Gastrocnemius medialis (tissue), 4 donors: ENCODE data around the gene TPRKB. TPM values are rescaled to one million over a fixed set of nuclear protein-coding genes. Genes with fewer than 3 reads are reported as not detected.
"Not testable (repeated sequence)": the region's sequence is repeated elsewhere in the genome, so short reads cannot be mapped to it uniquely, and the experiment has no call there.

Experiments
- ATAC-seq, 2 donors: fragments of 150-250 bp; one replicate each; pipeline ENCODE4 v1.9.1; 2016
- DNase-seq, 2 donors: peaks; one replicate each; pipeline ENCODE4 v3.0.0-alpha.2; 2019
- H3K27ac ChIP-seq, 4 donors: fragments of 200-600 bp; sonication (generic); 1 replicate in 1 of 4; 2 replicates in 3 of 4; pipeline ENCODE4 v1.5.1; 2016 to 2018; ENCODE audit warnings: mild to moderate bottlenecking in 2 of 4, moderate library complexity in 1 of 4
- H3K27me3 ChIP-seq, 3 donors: fragments of 200-600 bp; sonication (generic) in 2 of 3; 1 replicate in 1 of 3; 2 replicates in 2 of 3; pipeline versions ENCODE4 v1.5.1 to v1.6.0; 2016 to 2019; ENCODE audit warnings: mild to moderate bottlenecking in 1 of 3, moderate library complexity in 1 of 3
- H3K36me3 ChIP-seq, 2 donors: fragments of 200-600 bp; sonication (generic) in 1 of 2; one replicate each; pipeline ENCODE4 v1.5.1; 2017 to 2018
- H3K4me1 ChIP-seq, 2 donors: fragments of 200-600 bp; sonication (generic) in 1 of 2; one replicate each; pipeline ENCODE4 v1.5.1; 2016 to 2017; ENCODE audit warnings: mild to moderate bottlenecking in 2 of 2
- H3K4me3 ChIP-seq, 4 donors: fragments of 200-600 bp; sonication (generic) in 3 of 4; 1 replicate in 1 of 4; 2 replicates in 3 of 4; pipeline ENCODE4 v1.5.1; 2016 to 2019; ENCODE audit warnings: mild to moderate bottlenecking in 2 of 4
- H3K9me3 ChIP-seq, 3 donors: fragments of 200-600 bp; sonication (generic) in 2 of 3; 1 replicate in 1 of 3; 2 replicates in 2 of 3; pipeline ENCODE4 v1.5.1; 2016 to 2019
- POLR2A ChIP-seq, 2 donors: fragments of 450-650 bp; IDR thresholded peaks; one replicate each; pipeline ENCODE4 v1.6.1; 2017; ENCODE audit warnings: antibody characterized with exemption in 2 of 2, mild to moderate bottlenecking in 2 of 2, moderate library complexity in 2 of 2
- in situ Hi-C, 4 donors: fragments of 200-750 bp; cut with MboI; loops; one replicate each; pipeline versions ENCODE4 v1.15.0 to v1.8.0; 2017; ENCODE audit warnings: low sequenced_read_pairs in 4 of 4
- intact Hi-C: fragments of 100-400 bp; cut with DNase I; formaldehyde crosslinking; loops from one replicate; pipeline ENCODE4 v1.15.1; 2023; ENCODE audit warnings: low total_unique reads
- total RNA-seq, 4 donors: library from RNA; depleted of rRNA; stranded (reverse); fragments of >200 nt; gene quantifications; one replicate each; pipeline versions ENCODE4 v1.1.0 to v1.2.3, GENCODE V29; 2016
- TF ChIP-seq, protein P1 (sequence below), 5 experiments: fragments of 450-650 bp in 3 of 5; fragments of 200-600 bp in 2 of 5; sonication (generic) in 2 of 5; IDR thresholded peaks in 4 of 5; conservative IDR thresholded peaks in 1 of 5; 1 replicate in 4 of 5; 2 replicates in 1 of 5; pipeline ENCODE4 v1.5.1; 2016 to 2019; ENCODE audit warnings: antibody characterized with exemption in 5 of 5, mild to moderate bottlenecking in 3 of 5, moderate library complexity in 3 of 5

TPRKB gene
- total RNA-seq, 4 donors from 2014 or later, result 49.4 to 90.1 (median 55.9) TPM

DNA sequence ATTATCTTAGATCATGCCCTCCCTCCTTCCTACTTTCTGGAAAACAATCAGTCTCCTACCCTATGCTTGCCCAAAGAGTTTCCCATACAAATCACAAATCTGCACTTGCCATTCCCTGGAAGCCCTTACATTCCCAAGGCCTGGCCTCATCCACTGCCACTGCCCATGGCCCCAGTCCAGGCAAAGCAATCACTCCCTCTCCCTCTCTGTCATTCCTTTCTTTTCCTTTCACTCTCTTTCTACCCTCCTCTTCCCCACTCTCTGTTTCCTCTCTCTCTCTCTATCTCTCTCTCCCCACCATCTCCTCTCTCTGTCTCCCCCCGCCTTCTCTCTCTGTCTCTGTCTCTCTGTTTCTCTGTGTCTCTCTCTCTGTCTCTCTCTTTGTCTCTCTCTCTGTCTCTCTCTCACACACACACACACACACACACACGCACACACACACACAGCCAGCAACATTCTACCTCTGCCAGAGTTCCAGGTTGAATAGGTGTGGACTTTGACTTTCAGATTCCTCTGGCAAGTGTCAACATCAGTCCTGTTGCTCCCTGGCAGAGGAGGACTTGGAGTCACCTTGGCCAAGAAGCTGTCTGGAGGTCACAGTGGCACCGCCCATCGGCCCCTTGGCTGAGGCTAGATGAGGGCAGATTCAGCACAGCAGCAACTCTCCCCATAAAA, 51.2 kb downstream of the TPRKB start:
- intact Hi-C loops (no loop called here), in situ Hi-C loops (loop anchor here in 2 of 4 donors (25.0 kb wide), 1 partner anchor 101 kb away; the partner anchor contains the start of genes C2orf78 (in 2 of the 2) and DUSP11 (in 2 of the 2))
- Histone ChIP-seq H3K9me3 (no peaks in the 10 kb centered on the region), H3K4me1 (no peaks in the 10 kb centered on the region), H3K27me3 (no peaks in the 10 kb centered on the region), H3K27ac (no peak overlapping the region), H3K4me3 (no peak overlapping the region), H3K36me3 (no peaks in the 10 kb centered on the region)
- no peak for ATAC-seq
- TF ChIP-seq, protein P1, sequence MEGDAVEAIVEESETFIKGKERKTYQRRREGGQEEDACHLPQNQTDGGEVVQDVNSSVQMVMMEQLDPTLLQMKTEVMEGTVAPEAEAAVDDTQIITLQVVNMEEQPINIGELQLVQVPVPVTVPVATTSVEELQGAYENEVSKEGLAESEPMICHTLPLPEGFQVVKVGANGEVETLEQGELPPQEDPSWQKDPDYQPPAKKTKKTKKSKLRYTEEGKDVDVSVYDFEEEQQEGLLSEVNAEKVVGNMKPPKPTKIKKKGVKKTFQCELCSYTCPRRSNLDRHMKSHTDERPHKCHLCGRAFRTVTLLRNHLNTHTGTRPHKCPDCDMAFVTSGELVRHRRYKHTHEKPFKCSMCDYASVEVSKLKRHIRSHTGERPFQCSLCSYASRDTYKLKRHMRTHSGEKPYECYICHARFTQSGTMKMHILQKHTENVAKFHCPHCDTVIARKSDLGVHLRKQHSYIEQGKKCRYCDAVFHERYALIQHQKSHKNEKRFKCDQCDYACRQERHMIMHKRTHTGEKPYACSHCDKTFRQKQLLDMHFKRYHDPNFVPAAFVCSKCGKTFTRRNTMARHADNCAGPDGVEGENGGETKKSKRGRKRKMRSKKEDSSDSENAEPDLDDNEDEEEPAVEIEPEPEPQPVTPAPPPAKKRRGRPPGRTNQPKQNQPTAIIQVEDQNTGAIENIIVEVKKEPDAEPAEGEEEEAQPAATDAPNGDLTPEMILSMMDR (IDR thresholded peaks at IDR 0.05 in 4 of 5, conservative IDR thresholded peaks at IDR 0.05 in 1 of 5), result no peak
- TF ChIP-seq POLR2A (IDR thresholded peaks at IDR 0.05), result no peak
- no peak for DNase-seq

DNA sequence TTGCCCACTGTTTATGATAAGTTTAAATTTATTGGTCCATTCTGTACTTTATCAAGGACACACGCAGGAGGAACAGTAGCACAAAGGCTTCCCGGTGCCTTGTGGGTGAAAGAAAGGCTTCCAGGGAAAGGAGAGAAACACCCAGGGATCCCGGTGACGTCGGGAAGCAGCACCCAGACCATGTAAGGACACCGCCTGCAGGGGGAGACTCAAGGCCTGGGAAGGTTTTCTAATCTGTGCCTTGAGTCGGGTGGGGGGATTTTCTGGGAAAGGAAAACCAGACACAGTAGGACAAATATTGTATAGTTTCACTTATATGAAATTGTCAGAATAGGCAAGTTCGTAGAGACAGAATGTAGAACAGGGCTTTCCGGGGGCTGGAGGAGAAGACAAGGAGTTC, 52.2 kb downstream of the TPRKB start:
- H3K9me3 ChIP-seq, H3K4me1 ChIP-seq, H3K36me3 ChIP-seq, ATAC-seq, DNase-seq, H3K4me3 ChIP-seq, H3K27me3 ChIP-seq, H3K27ac ChIP-seq, intact Hi-C loops: not testable (repeated sequence)
- in situ Hi-C loops, result loop anchor here in 2 of 4 donors (25.0 kb wide), 1 partner anchor 102 kb away; the partner anchor contains the start of genes C2orf78 (in 2 of the 2) and DUSP11 (in 2 of the 2)

DNA sequence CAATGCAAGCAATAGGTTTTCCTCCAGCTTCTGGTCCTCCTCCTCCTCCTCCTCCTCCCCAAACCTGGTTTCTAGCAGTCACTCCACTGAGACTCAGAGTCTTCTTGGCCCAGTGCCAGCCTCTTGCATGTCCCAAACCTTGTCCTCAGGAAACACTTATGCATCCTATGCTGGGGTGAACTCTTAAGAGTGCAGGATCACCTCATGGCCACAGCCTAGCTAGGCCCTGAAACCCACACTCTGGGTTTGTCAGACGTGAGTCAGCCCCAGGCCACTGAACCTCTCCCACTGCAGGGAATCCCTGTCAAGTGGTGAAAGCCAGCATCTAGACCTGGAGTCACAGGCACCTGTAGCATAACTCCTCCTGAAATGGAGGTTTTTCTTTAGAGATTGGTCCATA, 52.8 kb downstream of the TPRKB start:
- intact Hi-C loops, H3K4me1 ChIP-seq, H3K27me3 ChIP-seq, H3K9me3 ChIP-seq, H3K4me3 ChIP-seq, H3K27ac ChIP-seq, H3K36me3 ChIP-seq, ATAC-seq, DNase-seq: not testable (repeated sequence)
- in situ Hi-C loops, result loop anchor here in 2 of 4 donors (25.0 kb wide), 1 partner anchor 103 kb away; the partner anchor contains the start of genes C2orf78 (in 2 of the 2) and DUSP11 (in 2 of the 2)

DNA sequence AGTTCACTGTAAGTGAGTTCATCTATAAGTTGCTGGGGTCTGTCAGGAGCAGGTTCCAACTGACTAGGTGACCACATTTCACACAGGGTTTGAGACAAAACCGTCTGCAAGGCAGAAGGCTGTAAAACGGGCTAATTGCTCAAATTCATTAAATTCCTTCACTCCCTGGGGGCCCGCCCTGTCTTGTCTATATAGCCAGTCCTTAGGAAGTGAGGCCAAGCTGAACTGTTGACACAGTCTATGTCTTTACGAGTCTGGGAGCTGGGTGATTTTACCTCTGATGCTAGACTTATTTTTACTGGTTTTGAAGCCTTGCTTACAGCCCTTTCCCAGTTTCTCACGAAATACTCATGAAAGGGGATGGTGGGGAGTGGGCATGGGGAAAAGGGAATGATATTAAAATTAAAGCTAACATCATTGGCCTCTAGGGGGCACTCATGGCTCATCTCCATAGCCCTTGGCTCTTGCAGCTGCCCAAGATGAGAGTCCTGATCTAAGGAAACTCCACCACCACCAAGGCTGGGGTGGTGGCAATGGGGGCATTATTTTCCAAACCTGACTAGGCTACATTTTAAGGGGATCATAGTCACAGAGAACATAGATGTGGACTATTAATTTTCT, 57.1 kb downstream of the TPRKB start:
- ATAC-seq, result peak; percentile 33 to 51
- H3K4me1 ChIP-seq, H3K27ac ChIP-seq, H3K9me3 ChIP-seq, intact Hi-C loops, DNase-seq, H3K36me3 ChIP-seq, H3K4me3 ChIP-seq, H3K27me3 ChIP-seq: not testable (repeated sequence)
- in situ Hi-C loops, result loop anchor here in 2 of 4 donors (25.0 kb wide), 1 partner anchor 107 kb away; the partner anchor contains the start of genes C2orf78 (in 2 of the 2) and DUSP11 (in 2 of the 2)
- TF ChIP-seq, protein P1 (IDR thresholded peaks at IDR 0.05 in 4 of 5, conservative IDR thresholded peaks at IDR 0.05 in 1 of 5), result peak in 4 of 5 experiments; percentile 14 to 38 (median 28)

Other genes starting within 250 kb of the TPRKB start
- under 1 TPM in 1 of 4 donors, not detected in 3; 0.31 TPM for gene NAT8, start 94.9 kb downstream of the TPRKB start, total RNA-seq
- gene DUSP11, start 42.8 kb upstream of the TPRKB start, total RNA-seq, result 10 to 100 TPM; 13.6 to 15.8 (median 14.7) TPM
- gene C2orf78, start 46.8 kb upstream of the TPRKB start, total RNA-seq, result under 1 TPM in 1 of 4 donors, not detected in 3; 0.16 TPM
- 10 to 100 TPM; 38.0 to 85.4 (median 67.1) TPM for gene STAMBP, start 91.6 kb upstream of the TPRKB start, total RNA-seq
- 1 to 10 TPM in 3 of 4 donors, under 1 TPM in 1; 0.41 to 3.1 (median 1.9) TPM for gene ACTG2, start 155.7 kb upstream of the TPRKB start, total RNA-seq
- 10 to 100 TPM; 10.2 to 25.2 (median 20.3) TPM for gene DGUOK, start 189.5 kb upstream of the TPRKB start, total RNA-seq
- gene TET3, start 247.6 kb upstream of the TPRKB start, total RNA-seq, result 1 to 10 TPM; 2.1 to 3.3 (median 2.9) TPM